HG03095 (cell line): Measurements from ENCODE around the gene KIF26B.

Experiments used
- ATAC-seq: cut with Tn5 transposase; IDR thresholded peaks from one replicate; pipeline ENCODE4 v1.9.1; 2021; ENCODE audit warnings: moderate library complexity; ENCODE audit not compliant: unreplicated experiment

The KIF26B gene

GRCh38 chr1:245207056-245207638 is 52.4 kb downstream of the KIF26B start:
- ATAC-seq, result no peak

GRCh38 chr1:245207801-245208200 is 53.0 kb downstream of the KIF26B start:
- ATAC-seq, result no peak

GRCh38 chr1:245209658-245210435 is 55.1 kb downstream of the KIF26B start:
- ATAC-seq, result no peak

GRCh38 chr1:245211035-245211749 is 56.4 kb downstream of the KIF26B start:
- no peak for ATAC-seq

GRCh38 chr1:245211761-245212160 is 57.0 kb downstream of the KIF26B start:
- ATAC-seq, result no peak

GRCh38 chr1:245212221-245212710 is 57.5 kb downstream of the KIF26B start:
- ATAC-seq, result no peak

GRCh38 chr1:245213066-245213831 is 58.5 kb downstream of the KIF26B start:
- no peak for ATAC-seq

GRCh38 chr1:245215071-245215470 is 60.3 kb downstream of the KIF26B start:
- no peak for ATAC-seq

GRCh38 chr1:245216366-245217115 is 61.8 kb downstream of the KIF26B start:
- no peak for ATAC-seq

GRCh38 chr1:245217853-245218608 is 63.2 kb downstream of the KIF26B start:
- ATAC-seq, result no peak

GRCh38 chr1:245220381-245220985 is 65.7 kb downstream of the KIF26B start:
- ATAC-seq, result no peak

GRCh38 chr1:245221805-245222204 is 67.0 kb downstream of the KIF26B start:
- no peak for ATAC-seq

- no peak for ATAC-seq
These were observed 68.3 kb downstream of the KIF26B start for GRCh38 chr1:245222931-245223595.

- no peak for ATAC-seq
These were observed 70.8 kb downstream of the KIF26B start for GRCh38 chr1:245225322-245226202.

- no peak for ATAC-seq
These were observed 71.4 kb downstream of the KIF26B start for GRCh38 chr1:245226203-245226499.

GRCh38 chr1:245229051-245229450 is 74.3 kb downstream of the KIF26B start:
- no peak for ATAC-seq

- ATAC-seq, result no peak
These were observed 78.1 kb downstream of the KIF26B start for GRCh38 chr1:245232931-245233330.
